ENCODE measurements around the gene DNASE1L2. TPM values are rescaled to one million over a fixed set of nuclear protein-coding genes. Genes with fewer than 3 reads are reported as not detected.
"Not testable (repeated sequence)": the region's sequence is repeated elsewhere in the genome, so short reads cannot be mapped to it uniquely, and the experiment has no call there.

DNASE1L2 gene
- total and polyA plus RNA-seq, 2 donors (not counting 1 experiment from before 2014, with no cell fraction given): 0.34 to 0.99 TPM

- Histone ChIP-seq H3K9ac (ENCODE audit: insufficient read depth, low read length) (no peak overlapping the region), H3K4me3 (replicated peaks in 1 of 4; ENCODE audit: control extremely low read depth in 1 of 4, insufficient read depth in 1 of 4, low read depth in 3 of 4, low read length in 4 of 4) (no peak overlapping the region), H3K27ac (ENCODE audit: insufficient read depth, low read length) (no peak overlapping the region), H2AFZ (ENCODE audit: low read length) (no peak overlapping the region), H4K20me1 (ENCODE audit: control insufficient read depth, extremely low read depth, insufficient read depth, low read length) (no peaks in the 10 kb centered on the region), H3K9me3 (ENCODE audit: control insufficient read depth, insufficient read depth, low read depth, low read length) (no peaks in the 10 kb centered on the region), H3K79me2 (ENCODE audit: control insufficient read depth, insufficient read depth, low read length) (no peaks in the 10 kb centered on the region), H3K36me3 (ENCODE audit: control insufficient read depth, insufficient read depth, low read length) (peaks cover 24% of the 10 kb centered on the region), H3K27me3 (ENCODE audit: control insufficient read depth, insufficient read depth, low read length) (no peaks in the 10 kb centered on the region), H3K4me2 (ENCODE audit: extremely low read depth, insufficient read depth, low read length) (no peak overlapping the region), H3K4me1 (ENCODE audit: control insufficient read depth, extremely low read depth, insufficient read depth, low read length) (peaks cover 2% of the 10 kb centered on the region)
- no peak for DNase-seq (ENCODE audit: low read depth in 2 of 2)
- TF ChIP-seq CTCF (conservative IDR thresholded peaks at IDR 0.05 in 1 of 2, IDR thresholded peaks at IDR 0.05 in 1 of 2; ENCODE audit: low read depth in 1 of 2, low read length in 2 of 2) (no peak), EZH2 (IDR thresholded peaks at IDR 0.05; ENCODE audit: low read length, missing control alignments) (no peak)
Observed at GRCh38 chr16:2237493-2238149, 1.4 kb downstream of the DNASE1L2 start.

DNA sequence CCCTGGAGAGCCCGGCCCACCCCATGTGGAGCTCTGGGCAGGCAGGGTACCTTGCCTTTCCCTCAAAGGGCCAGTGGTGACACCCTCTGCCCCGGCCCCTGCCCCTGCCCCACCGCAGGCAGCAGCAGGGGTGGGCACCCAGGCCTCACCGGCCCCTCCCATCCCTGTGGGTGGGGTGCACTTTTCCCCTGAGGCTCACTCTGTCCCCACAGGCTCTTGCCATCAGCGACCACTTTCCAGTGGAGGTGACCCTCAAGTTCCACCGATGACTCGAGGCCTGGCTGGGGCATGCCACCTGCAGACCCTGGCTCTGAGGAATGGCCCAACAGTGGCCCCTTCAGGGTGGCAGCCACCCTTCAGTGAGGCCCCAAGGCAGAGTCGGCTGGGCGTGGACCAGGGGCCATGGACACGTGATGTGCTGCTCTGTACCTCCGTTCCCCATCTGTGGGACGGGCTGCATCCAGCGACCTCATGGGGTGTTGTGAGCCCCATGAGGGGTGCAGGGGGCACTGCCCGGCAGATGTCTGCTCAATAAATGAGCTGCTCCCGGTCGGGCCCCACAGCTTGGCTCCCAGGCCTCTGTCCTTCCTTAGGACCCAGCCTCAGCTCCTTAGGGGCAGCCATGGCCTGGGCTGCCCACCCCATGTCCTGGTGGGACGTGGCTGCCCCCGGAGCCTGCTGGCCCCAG is 2.0 kb downstream of the DNASE1L2 start:
- H4K20me1 ChIP-seq (ENCODE audit: control insufficient read depth, extremely low read depth, insufficient read depth, low read length): no peaks in the 10 kb centered on the region
- DNase-seq (ENCODE audit: low read depth in 2 of 2): no peak
- H3K4me2 ChIP-seq (ENCODE audit: extremely low read depth, insufficient read depth, low read length): no peak overlapping the region
- H3K36me3 ChIP-seq (ENCODE audit: control insufficient read depth, insufficient read depth, low read length): peaks cover 24% of the 10 kb centered on the region
- H3K27ac ChIP-seq (ENCODE audit: insufficient read depth, low read length): no peak overlapping the region
- no peak overlapping the region for H3K4me3 ChIP-seq (replicated peaks in 1 of 4; ENCODE audit: control extremely low read depth in 1 of 4, insufficient read depth in 1 of 4, low read depth in 3 of 4, low read length in 4 of 4)
- no peak overlapping the region for H3K9ac ChIP-seq (ENCODE audit: insufficient read depth, low read length)
- no peaks in the 10 kb centered on the region for H3K9me3 ChIP-seq (ENCODE audit: control insufficient read depth, insufficient read depth, low read depth, low read length)
- H3K79me2 ChIP-seq (ENCODE audit: control insufficient read depth, insufficient read depth, low read length): no peaks in the 10 kb centered on the region
- no peak overlapping the region for H2AFZ ChIP-seq (ENCODE audit: low read length)
- no peaks in the 10 kb centered on the region for H3K27me3 ChIP-seq (ENCODE audit: control insufficient read depth, insufficient read depth, low read length)
- TF ChIP-seq EZH2 (IDR thresholded peaks at IDR 0.05; ENCODE audit: low read length, missing control alignments) (no peak), CTCF (conservative IDR thresholded peaks at IDR 0.05 in 1 of 2, IDR thresholded peaks at IDR 0.05 in 1 of 2; ENCODE audit: low read depth in 1 of 2, low read length in 2 of 2) (no peak)
- H3K4me1 ChIP-seq (ENCODE audit: control insufficient read depth, extremely low read depth, insufficient read depth, low read length): peaks cover 2% of the 10 kb centered on the region

GRCh38 chr16:2238838-2239675 is 2.8 kb downstream of the DNASE1L2 start:
- no peak overlapping the region for H2AFZ ChIP-seq (ENCODE audit: low read length)
- no peak overlapping the region for H3K9ac ChIP-seq (ENCODE audit: insufficient read depth, low read length)
- H3K27me3 ChIP-seq (ENCODE audit: control insufficient read depth, insufficient read depth, low read length): no peaks in the 10 kb centered on the region
- peaks cover 2% of the 10 kb centered on the region for H3K4me1 ChIP-seq (ENCODE audit: control insufficient read depth, extremely low read depth, insufficient read depth, low read length)
- H3K9me3 ChIP-seq (ENCODE audit: control insufficient read depth, insufficient read depth, low read depth, low read length): no peaks in the 10 kb centered on the region
- H3K4me3 ChIP-seq (replicated peaks in 1 of 4; ENCODE audit: control extremely low read depth in 1 of 4, insufficient read depth in 1 of 4, low read depth in 3 of 4, low read length in 4 of 4): no peak overlapping the region
- no peak overlapping the region for H3K27ac ChIP-seq (ENCODE audit: insufficient read depth, low read length)
- no peak for DNase-seq (ENCODE audit: low read depth in 2 of 2)
- no peaks in the 10 kb centered on the region for H3K79me2 ChIP-seq (ENCODE audit: control insufficient read depth, insufficient read depth, low read length)
- H3K36me3 ChIP-seq (ENCODE audit: control insufficient read depth, insufficient read depth, low read length): peaks cover 24% of the 10 kb centered on the region
- no peaks in the 10 kb centered on the region for H4K20me1 ChIP-seq (ENCODE audit: control insufficient read depth, extremely low read depth, insufficient read depth, low read length)
- H3K4me2 ChIP-seq (ENCODE audit: extremely low read depth, insufficient read depth, low read length): no peak overlapping the region
- TF ChIP-seq EZH2 (IDR thresholded peaks at IDR 0.05; ENCODE audit: low read length, missing control alignments) (no peak), CTCF (conservative IDR thresholded peaks at IDR 0.05 in 1 of 2, IDR thresholded peaks at IDR 0.05 in 1 of 2; ENCODE audit: low read depth in 1 of 2, low read length in 2 of 2) (no peak)

DNA sequence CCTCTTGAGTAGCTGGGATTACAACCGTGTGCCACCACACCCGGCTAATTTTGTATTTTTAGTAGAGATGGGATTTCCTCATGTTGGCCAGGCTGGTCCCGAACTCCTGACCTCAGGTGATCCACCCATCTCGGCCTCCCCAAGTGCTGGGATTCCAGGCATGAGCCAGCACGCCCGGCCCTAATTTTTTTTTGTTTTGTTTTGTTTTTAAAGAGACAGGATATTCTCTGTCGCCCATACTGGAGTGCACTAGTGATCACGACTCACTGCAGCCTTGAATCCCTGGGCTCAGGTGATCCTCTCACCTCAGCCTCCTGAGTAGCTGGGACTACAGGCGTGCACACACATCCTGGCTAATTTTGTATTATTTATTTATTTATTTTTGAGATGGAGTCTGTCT is 4.1 kb downstream of the DNASE1L2 start:
- H3K9ac ChIP-seq (ENCODE audit: insufficient read depth, low read length): not testable (repeated sequence)
- peaks cover 20% of the 10 kb centered on the region for H3K36me3 ChIP-seq (ENCODE audit: control insufficient read depth, insufficient read depth, low read length)

More for the DNA sequence above, 4.1 kb downstream of the DNASE1L2 start:
- H3K4me3 ChIP-seq (replicated peaks in 1 of 4; ENCODE audit: control extremely low read depth in 1 of 4, insufficient read depth in 1 of 4, low read depth in 3 of 4, low read length in 4 of 4); H3K4me2 ChIP-seq (ENCODE audit: extremely low read depth, insufficient read depth, low read length); H3K79me2 ChIP-seq (ENCODE audit: control insufficient read depth, insufficient read depth, low read length); H3K27me3 ChIP-seq (ENCODE audit: control insufficient read depth, insufficient read depth, low read length); H4K20me1 ChIP-seq (ENCODE audit: control insufficient read depth, extremely low read depth, insufficient read depth, low read length); H3K4me1 ChIP-seq (ENCODE audit: control insufficient read depth, extremely low read depth, insufficient read depth, low read length); H2AFZ ChIP-seq (ENCODE audit: low read length); DNase-seq (ENCODE audit: low read depth in 2 of 2); H3K9me3 ChIP-seq (ENCODE audit: control insufficient read depth, insufficient read depth, low read depth, low read length); H3K27ac ChIP-seq (ENCODE audit: insufficient read depth, low read length): not testable (repeated sequence)

Data from fibroblast of lung (primary cell).